ENCODE data around the gene CCDC77.

- TF ChIP-seq, protein P1, sequence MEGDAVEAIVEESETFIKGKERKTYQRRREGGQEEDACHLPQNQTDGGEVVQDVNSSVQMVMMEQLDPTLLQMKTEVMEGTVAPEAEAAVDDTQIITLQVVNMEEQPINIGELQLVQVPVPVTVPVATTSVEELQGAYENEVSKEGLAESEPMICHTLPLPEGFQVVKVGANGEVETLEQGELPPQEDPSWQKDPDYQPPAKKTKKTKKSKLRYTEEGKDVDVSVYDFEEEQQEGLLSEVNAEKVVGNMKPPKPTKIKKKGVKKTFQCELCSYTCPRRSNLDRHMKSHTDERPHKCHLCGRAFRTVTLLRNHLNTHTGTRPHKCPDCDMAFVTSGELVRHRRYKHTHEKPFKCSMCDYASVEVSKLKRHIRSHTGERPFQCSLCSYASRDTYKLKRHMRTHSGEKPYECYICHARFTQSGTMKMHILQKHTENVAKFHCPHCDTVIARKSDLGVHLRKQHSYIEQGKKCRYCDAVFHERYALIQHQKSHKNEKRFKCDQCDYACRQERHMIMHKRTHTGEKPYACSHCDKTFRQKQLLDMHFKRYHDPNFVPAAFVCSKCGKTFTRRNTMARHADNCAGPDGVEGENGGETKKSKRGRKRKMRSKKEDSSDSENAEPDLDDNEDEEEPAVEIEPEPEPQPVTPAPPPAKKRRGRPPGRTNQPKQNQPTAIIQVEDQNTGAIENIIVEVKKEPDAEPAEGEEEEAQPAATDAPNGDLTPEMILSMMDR (IDR thresholded peaks at IDR 0.05): no peak
- TF ChIP-seq POLR2A (IDR thresholded peaks at IDR 0.05): no peak
Measured at GRCh38 chr12:470133-470532, 68.7 kb downstream of the CCDC77 start.

Measured in thyroid gland (tissue), 4 donors.